Amygdala (tissue), 56 donors: ENCODE results near the gene PLCB1.

Experiments used
- DNase-seq, 56 donors: peaks; one replicate each; lab custom pipeline; 2025; lab: John Stamatoyannopoulos, UW

The PLCB1 gene

GRCh38 chr20:8726460-8726859 lies 594.4 kb downstream of the PLCB1 start:
- DNase-seq = no peak

GRCh38 chr20:8735014-8735413 lies 602.9 kb downstream of the PLCB1 start:
- no peak for DNase-seq

- no peak for DNase-seq
These were observed 603.6 kb downstream of the PLCB1 start for GRCh38 chr20:8735674-8736073.

- DNase-seq = no peak
These were observed 608.2 kb downstream of the PLCB1 start for GRCh38 chr20:8740265-8740664.

DNA sequence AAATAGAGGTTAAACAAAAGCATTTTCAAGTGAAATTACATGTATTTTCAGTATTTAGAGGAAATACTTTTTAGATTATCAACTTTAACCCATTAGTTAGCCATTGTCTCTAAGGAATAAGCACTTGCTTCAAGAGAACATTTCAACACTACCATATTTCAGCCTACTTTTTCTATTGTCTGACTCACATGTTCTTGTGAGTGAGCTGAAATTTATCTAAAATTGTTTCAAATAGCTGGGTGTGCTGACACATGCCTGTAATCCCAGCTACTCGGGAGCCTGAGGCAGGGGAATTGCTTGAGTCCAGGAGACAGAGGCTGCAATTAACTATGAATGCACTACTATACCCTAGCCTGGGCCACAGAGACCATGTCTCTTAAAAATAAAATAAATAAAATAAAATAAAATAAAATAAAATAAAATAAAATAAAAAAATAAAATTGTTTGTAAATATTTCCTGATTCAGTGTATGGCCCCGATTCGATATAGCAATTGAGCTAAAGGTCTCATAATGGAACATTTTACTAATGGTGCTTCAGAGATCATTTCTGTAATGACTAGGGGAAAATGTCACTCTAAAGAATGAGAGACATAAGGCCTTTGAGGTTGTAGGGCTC lies 612.3 kb downstream of the PLCB1 start:
- DNase-seq = no peak

DNA sequence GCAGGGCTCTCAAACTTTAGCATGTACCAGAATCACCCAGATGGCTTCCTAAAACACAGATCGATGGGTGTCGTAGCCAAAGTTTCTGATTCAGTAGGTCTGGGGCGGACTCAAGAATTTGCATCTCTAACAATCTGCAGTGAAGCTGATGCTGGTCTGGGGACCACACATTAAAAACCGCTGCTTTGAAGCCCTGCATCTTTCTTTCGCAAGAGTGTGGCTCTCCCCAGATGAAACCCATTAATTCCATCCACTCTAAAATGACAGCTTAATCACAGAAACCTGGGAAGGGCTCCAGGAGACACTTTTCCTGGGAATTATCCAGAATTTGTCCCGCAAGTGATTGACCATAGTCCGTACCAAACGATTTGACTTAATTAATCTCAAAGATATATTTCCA lies 617.0 kb downstream of the PLCB1 start:
- no peak for DNase-seq

DNA sequence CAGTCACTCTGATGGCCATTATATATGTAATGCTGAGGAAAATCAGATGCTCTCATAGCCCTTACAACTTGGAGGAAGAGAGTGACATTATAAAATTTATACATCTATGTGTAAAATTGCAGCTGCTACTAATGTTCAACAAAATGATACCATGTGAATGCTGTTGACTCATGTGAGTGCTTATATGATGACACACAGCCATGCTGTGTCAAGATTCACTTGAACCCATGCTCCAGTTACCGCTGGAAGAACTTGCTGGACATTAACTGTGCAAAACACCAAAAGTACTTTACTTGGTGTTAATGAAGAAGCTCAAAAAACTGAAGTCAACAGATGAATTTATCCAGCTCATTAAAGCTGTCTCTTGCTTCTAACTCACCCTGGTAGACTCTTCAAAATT lies 617.9 kb downstream of the PLCB1 start:
- DNase-seq = no peak

DNA sequence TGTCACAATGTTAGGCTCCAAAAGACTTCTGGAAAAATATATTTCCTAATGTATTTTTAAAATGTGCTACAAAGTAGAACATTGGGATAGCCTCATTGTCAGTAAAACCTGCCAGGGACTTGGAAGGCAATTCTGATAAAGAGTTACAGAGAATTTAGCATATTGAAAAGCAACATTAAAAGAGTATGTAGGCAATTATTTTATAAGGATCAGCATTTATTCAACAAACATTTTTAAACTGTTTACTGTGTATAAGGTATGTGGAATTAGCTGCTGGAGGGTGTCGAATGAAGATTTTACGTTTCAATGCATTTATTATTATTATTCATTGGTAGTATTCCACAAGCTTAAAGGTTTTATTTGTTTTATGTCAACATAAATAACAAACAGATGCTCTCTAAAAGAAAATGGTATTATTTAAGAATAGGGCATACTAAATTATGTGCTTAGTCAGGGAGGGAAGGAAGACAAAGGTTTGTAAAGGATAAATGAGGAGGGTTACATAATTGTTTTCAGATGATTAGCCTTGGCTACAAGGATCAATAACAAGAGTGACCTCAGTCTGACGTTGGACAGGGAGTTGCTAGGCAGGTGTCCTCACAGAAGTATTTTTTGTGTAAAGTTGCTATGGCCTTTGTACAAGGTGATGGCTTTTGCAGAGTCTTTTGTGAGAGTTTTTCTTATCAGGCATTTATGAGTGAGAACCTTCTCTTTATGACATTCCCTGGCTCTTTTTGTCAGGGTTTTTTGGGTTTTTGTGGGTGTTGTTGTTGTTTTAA lies 623.5 kb downstream of the PLCB1 start:
- DNase-seq = no peak

- DNase-seq = no peak
These were observed 624.3 kb downstream of the PLCB1 start for GRCh38 chr20:8756410-8756809.

DNA sequence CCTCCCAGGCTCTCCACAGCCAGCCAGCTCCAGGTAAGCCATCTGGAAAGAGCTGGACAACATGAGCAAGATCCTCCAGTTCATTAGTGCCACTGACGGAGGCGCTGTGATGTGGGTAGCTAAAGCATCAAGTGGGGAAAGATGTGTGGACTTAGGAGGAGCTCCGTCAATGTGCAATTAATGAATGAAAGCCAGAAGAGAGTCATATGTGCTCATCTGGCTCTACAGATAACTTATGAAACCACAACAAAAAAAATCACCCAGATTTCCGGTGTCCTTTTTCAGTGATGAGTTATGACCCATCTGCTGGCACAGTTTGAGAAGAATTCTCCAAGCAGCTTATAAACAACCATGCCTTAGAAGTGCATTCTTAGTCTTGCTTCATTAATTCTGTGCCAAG lies 625.1 kb downstream of the PLCB1 start:
- peak in 1 of 56 donors; percentile 24 for DNase-seq

DNA sequence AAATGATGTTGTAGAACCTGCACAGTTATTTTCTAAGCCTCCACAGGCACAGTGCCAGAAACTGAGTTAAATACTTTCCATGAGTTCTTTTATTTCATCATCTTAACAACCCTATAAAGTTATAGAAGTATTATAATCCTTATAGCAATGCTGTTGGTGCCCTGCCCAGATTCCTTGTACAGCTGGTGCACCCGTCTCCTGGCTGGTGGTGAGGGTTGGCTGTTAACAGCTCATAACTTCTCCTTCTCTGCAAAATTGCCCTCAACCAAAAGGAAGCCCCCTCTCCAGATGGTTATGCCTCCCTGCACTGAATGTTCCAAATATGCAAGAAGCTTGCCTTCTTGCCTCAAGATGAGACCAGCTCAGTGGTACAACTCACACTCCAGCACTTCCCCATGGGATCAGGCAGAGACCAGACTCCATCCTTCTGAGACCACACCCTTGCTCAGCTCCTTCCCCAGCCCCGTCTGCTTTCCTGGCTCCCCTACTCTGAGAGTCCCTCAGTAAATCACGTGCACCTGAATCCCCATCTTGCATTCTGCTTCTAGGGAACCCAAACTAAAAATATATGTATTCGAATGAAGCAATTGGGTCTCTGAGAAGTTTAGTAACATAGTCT lies 632.4 kb downstream of the PLCB1 start:
- DNase-seq = no peak

GRCh38 chr20:8766868-8767390 lies 634.9 kb downstream of the PLCB1 start:
- no peak for DNase-seq

GRCh38 chr20:8774412-8774811 lies 642.3 kb downstream of the PLCB1 start:
- no peak for DNase-seq

GRCh38 chr20:8777911-8778310 lies 645.8 kb downstream of the PLCB1 start:
- DNase-seq = no peak

- DNase-seq = no peak
These were observed 646.3 kb downstream of the PLCB1 start for GRCh38 chr20:8778387-8778786.

DNA sequence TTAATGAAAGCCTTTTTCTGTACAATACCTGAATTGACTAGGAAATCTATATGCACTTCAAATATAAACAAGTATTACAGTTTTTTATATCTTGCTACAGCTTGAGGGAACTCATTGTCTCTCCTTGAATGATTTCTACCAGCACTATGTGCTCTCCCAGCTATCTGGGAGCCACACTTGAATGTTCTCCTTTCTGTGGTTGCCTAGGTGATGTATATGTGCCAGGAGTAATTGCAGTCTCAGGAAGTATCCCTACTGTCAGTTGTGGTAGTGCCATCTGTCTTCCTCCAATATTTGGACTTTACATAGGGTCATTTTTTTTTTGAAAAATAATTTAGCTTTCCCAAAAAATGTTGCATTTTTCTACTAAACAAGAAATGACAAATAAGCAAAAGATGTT lies 648.8 kb downstream of the PLCB1 start:
- no peak for DNase-seq

GRCh38 chr20:8782804-8783203 lies 650.7 kb downstream of the PLCB1 start:
- no peak for DNase-seq

DNA sequence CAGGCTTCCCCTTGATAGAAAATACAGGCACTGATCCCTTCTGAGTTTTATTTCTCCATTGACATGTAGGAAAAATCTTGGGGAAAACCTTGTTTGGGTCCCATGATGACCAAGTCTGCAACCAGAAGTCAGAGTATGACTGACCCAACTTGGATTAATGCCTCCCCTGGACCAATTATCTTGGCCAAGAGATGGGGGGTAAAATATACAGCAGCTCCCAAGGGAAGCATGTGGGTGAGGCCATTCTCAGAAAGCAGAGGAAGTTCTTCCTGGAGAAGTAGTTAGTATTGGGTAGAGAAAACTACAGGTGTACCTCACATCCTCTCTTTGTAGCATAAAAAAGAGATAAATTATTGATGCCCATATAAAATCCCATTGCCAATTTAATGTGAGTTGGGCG lies 651.7 kb downstream of the PLCB1 start:
- no peak for DNase-seq

DNA sequence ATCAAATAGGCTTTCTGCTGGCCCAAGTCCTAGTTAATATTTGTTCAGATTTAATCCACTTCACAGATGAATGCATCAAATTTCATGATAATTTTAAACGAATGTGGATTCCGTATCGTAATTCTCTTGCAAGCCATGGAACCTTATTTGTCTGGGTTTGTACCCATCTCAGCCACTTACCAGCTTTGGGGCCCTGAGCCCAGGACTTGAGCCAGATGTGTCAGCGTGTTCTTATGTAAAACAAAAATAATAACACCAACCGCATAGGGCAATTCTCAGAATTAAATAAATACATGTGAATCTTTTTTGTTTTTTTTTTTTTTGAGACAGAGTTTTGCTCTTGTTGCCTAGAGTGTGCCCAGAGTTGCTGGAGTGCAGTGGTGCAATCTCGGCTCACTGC lies 654.3 kb downstream of the PLCB1 start:
- no peak for DNase-seq

DNA sequence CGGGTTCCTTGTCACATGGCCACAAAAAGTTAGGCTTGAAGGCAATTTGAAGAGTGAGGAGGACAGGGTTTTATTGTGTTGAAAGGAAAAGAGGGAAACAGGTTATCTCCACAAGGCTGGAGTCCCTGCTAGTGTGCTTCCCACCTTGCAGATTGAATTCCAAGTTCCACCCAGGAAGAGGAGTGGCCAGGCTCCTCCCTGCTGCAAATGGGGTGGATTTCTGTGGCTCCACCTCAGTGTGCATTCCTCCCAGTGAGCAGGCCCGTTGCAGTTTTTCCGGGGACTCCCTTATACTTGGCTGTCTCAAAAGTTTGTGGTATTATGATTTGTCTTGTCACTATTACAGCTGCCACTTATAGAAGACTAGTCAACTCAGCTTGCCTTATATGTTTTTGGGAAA lies 655.0 kb downstream of the PLCB1 start:
- DNase-seq = no peak

DNA sequence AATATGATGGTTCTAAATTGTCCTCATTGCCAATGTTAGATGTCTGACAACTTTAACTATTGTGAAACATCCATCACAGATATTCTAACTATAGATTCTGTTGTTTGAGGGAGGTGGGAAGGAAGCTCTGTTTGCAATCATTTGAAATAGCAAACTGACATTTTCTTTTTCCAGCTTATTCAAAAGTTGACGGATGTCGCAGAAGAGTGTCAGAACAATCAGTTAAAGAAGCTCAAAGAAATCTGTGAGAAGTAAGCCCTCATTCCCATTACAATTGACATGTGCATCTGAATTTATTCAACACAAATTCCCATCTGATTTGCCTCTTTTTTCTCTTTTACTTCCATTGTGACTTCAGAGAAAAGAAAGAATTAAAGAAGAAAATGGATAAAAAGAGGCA lies 656.2 kb downstream of the PLCB1 start:
- DNase-seq = no peak

GRCh38 chr20:8788831-8789230 lies 656.8 kb downstream of the PLCB1 start:
- DNase-seq = no peak
